WTC11 (cell line): ENCODE data around the gene CD276. TPM values are rescaled to one million over a fixed set of nuclear protein-coding genes. Genes with fewer than 3 reads are reported as not detected.

ENCODE experiments used
- ATAC-seq: fragments of 200-7000 bp; cut with Tn5 transposase; 2 replicates; pipeline ENCODE4 v1.10.0; 2021; ENCODE audit warnings: mild to moderate bottlenecking, moderate library complexity
- CTCF ChIA-PET: fragments of 300-600 bp; sonication (Branson Sonifier 250); formaldehyde crosslinking; loops from one replicate; lab custom pipeline; 2021; ENCODE audit warnings: antibody characterized with exemption; lab: Charles Lee
- POLR2A ChIA-PET: fragments of 350-600 bp; sonication (Branson Sonifier 250); formaldehyde crosslinking; loops from one replicate; lab custom pipeline; 2021; ENCODE audit warnings: antibody characterized with exemption; lab: Charles Lee
- DNase-seq: peaks from one replicate; pipeline ENCODE4 v3.0.0; 2021; ENCODE audit warnings: low spot score
- H3K27ac Mint-ChIP-seq: 2 replicates; pipeline ENCODE4 v1.8.0; 2021; ENCODE audit warnings: mixed read lengths
- H3K27me3 Mint-ChIP-seq: 2 replicates; pipeline ENCODE4 v1.8.0; 2021; ENCODE audit warnings: low read depth, mild to moderate bottlenecking, moderate library complexity, mixed read lengths
- H3K36me3 Mint-ChIP-seq: 2 replicates; pipeline ENCODE4 v1.8.0; 2021; ENCODE audit warnings: mixed read lengths
- H3K4me1 Mint-ChIP-seq: 2 replicates; pipeline ENCODE4 v1.8.0; 2022; ENCODE audit warnings: mixed read lengths
- H3K4me3 Mint-ChIP-seq: 2 replicates; pipeline ENCODE4 v1.8.0; 2021; ENCODE audit warnings: mild to moderate bottlenecking, moderate library complexity, mixed read lengths
- H3K9me3 Mint-ChIP-seq: 2 replicates; pipeline ENCODE4 v1.8.0; 2021; ENCODE audit warnings: mixed read lengths
- CREM ChIP-seq: sonication (generic); formaldehyde crosslinking; IDR thresholded peaks from 2 replicates; pipeline ENCODE4 v1.8.1; 2022; ENCODE audit warnings: mild to moderate bottlenecking, missing genetic modification reagents, moderate library complexity
- ETV6 ChIP-seq: sonication (generic); formaldehyde crosslinking; IDR thresholded peaks from 2 replicates; pipeline ENCODE4 v1.8.1; 2022; ENCODE audit warnings: mild to moderate bottlenecking, missing genetic modification reagents
- MAX ChIP-seq: sonication (generic); formaldehyde crosslinking; IDR thresholded peaks from 2 replicates; pipeline ENCODE4 v1.8.0; 2022; ENCODE audit warnings: mild to moderate bottlenecking, missing genetic modification reagents
- NFYB ChIP-seq: sonication (generic); formaldehyde crosslinking; conservative IDR thresholded peaks from 2 replicates; pipeline ENCODE4 v1.8.0; 2022; ENCODE audit warnings: low read depth, missing genetic modification reagents
- NR2C2 ChIP-seq: sonication (generic); formaldehyde crosslinking; IDR thresholded peaks from 2 replicates; pipeline ENCODE4 v1.8.0; 2022; ENCODE audit warnings: mild to moderate bottlenecking, missing genetic modification reagents
- TEAD1 ChIP-seq: sonication (generic); formaldehyde crosslinking; IDR thresholded peaks from 2 replicates; pipeline ENCODE4 v1.8.0; 2022; ENCODE audit warnings: mild to moderate bottlenecking, missing genetic modification reagents
- ZNF121 ChIP-seq: sonication (generic); formaldehyde crosslinking; IDR thresholded peaks from 2 replicates; pipeline ENCODE4 v1.8.0; 2023; ENCODE audit warnings: missing genetic modification reagents
- ZNF219 ChIP-seq: sonication (generic); formaldehyde crosslinking; IDR thresholded peaks from 2 replicates; pipeline ENCODE4 v1.8.0; 2023; ENCODE audit warnings: missing genetic modification reagents, mild to moderate bottlenecking, borderline replicate concordance
- ZNF263 ChIP-seq: sonication (generic); formaldehyde crosslinking; IDR thresholded peaks from 2 replicates; pipeline ENCODE4 v1.8.1; 2022; ENCODE audit warnings: low read depth, mild to moderate bottlenecking, moderate library complexity, missing genetic modification reagents
- ZNF281 ChIP-seq: sonication (generic); formaldehyde crosslinking; IDR thresholded peaks from 2 replicates; pipeline ENCODE4 v1.8.0; 2023; ENCODE audit warnings: mild to moderate bottlenecking, missing genetic modification reagents
- total RNA-seq: library from RNA; stranded (reverse); gene quantifications from 3 replicates; pipeline ENCODE4 v1.2.3, GENCODE V29; 2021
- TF ChIP-seq, protein P1 (sequence below): sonication (generic); formaldehyde crosslinking; IDR thresholded peaks from 2 replicates; pipeline ENCODE4 v1.8.1; 2023; ENCODE audit warnings: mild to moderate bottlenecking, missing genetic modification reagents, moderate library complexity
- TF ChIP-seq, protein P2 (sequence below): sonication (generic); formaldehyde crosslinking; IDR thresholded peaks from 2 replicates; pipeline ENCODE4 v1.8.0; 2022; ENCODE audit warnings: mild to moderate bottlenecking, missing genetic modification reagents
- TF ChIP-seq, protein P3 (sequence below): sonication (generic); formaldehyde crosslinking; IDR thresholded peaks from 2 replicates; pipeline ENCODE4 v1.8.1; 2022; ENCODE audit warnings: missing genetic modification reagents, borderline replicate concordance
- TF ChIP-seq, protein P4 (sequence below): sonication (generic); formaldehyde crosslinking; IDR thresholded peaks from 2 replicates; pipeline ENCODE4 v1.8.0; 2022; ENCODE audit warnings: missing genetic modification reagents
- TF ChIP-seq, protein P5 (sequence below): fragments of 250-450 bp; sonication (Bioruptor Pico); IDR thresholded peaks from 2 replicates; pipeline ENCODE4 v1.9.0; 2021; ENCODE audit warnings: moderate library complexity, mild to moderate bottlenecking, inconsistent platforms, borderline replicate concordance

CD276 gene
- total RNA-seq, 1 experiment from 2014 or later, result 153 TPM

- no peak overlapping the region for H3K27ac Mint-ChIP-seq
- CTCF ChIA-PET, result interaction anchor here (0.6 to 1.9 kb wide), 11 partner anchors 8 to 175 kb away, joined by 3 to 14 read pairs (median 7); no protein-coding TSS in a partner anchor
- peak; percentile 47 for DNase-seq
Observed at GRCh38 chr15:73752806-73753193, 68.6 kb downstream of the CD276 start.

DNA sequence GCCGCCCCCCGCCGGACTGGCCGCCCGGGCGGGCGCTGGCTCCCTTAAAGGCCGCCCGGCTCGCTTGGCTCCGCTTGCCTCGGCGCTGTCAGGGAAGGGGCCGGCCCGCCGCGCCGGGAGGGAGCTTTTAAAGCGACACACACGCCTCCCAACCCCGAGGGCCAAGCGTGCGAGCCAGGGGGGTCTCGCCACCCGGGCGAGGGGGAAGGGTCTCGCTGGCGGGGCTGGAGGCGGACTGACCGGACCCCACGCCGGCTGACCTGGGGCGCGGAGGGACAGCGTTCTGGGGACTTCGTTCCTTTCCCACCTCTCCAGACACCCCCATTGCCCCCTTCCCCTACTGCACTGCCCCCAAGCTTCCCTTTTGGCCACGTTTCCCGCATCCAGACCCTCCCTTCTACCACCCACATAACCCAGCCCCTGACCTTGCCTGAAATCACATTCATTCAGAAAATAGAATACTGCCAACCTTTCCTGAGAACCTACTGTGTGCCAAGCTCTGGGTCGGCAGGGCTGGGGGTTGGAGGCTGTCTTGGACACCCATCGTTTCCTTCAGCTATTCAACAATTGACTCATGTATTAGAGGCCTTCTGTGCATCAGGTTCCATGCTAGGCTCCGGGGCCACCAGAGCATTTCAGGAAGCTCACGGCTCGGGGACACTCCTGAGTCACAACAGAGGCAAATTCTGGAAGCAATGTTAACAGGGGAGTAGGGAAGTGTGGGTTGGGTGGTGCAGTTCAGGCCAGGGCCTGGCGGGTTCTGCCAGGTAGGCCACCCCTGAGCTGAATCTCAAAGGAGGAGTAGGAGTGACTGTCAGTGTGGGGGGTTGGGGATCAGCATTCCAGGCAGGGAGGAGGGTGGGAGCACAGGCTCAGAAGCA, 69.3 kb downstream of the CD276 start, which contains the start of gene INSYN1:
Gene INSYN1 (minus strand): TSS at position 102 of the 881 bp plus-strand sequence. CDS start 2,221 bp downstream, outside the sequence.
- Mint-ChIP-seq H3K4me1 (peaks cover 27% of the 10 kb centered on the region), H3K27ac (no peak within 1 kb of the TSS), H3K4me3 (peak within 1 kb of the TSS; percentile 69), H3K36me3 (no peaks in the 10 kb centered on the region), H3K27me3 (peaks cover 26% of the 10 kb centered on the region), H3K9me3 (no peaks in the 10 kb centered on the region)
- 0 out of 2 replicates have a peak, but pooled peaks have one; percentile 12 for TF ChIP-seq MAX (CRISPR knock-in tag)
- TF ChIP-seq, protein P1, sequence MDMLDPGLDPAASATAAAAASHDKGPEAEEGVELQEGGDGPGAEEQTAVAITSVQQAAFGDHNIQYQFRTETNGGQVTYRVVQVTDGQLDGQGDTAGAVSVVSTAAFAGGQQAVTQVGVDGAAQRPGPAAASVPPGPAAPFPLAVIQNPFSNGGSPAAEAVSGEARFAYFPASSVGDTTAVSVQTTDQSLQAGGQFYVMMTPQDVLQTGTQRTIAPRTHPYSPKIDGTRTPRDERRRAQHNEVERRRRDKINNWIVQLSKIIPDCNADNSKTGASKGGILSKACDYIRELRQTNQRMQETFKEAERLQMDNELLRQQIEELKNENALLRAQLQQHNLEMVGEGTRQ (CRISPR knock-in tag), result no peak
- TF ChIP-seq ZNF281, result 0 out of 2 replicates have a peak, but pooled peaks have one; percentile 51
- TF ChIP-seq ETV6 (CRISPR knock-in tag), result 0 out of 2 replicates have a peak, but pooled peaks have one; percentile 39
- TF ChIP-seq NFYB (CRISPR knock-in tag), result no peak
- TF ChIP-seq TEAD1, result no peak
- TF ChIP-seq, protein P2, sequence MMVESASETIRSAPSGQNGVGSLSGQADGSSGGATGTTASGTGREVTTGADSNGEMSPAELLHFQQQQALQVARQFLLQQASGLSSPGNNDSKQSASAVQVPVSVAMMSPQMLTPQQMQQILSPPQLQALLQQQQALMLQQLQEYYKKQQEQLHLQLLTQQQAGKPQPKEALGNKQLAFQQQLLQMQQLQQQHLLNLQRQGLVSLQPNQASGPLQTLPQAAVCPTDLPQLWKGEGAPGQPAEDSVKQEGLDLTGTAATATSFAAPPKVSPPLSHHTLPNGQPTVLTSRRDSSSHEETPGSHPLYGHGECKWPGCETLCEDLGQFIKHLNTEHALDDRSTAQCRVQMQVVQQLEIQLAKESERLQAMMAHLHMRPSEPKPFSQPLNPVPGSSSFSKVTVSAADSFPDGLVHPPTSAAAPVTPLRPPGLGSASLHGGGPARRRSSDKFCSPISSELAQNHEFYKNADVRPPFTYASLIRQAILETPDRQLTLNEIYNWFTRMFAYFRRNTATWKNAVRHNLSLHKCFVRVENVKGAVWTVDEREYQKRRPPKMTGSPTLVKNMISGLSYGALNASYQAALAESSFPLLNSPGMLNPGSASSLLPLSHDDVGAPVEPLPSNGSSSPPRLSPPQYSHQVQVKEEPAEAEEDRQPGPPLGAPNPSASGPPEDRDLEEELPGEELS (CRISPR knock-in tag), result no peak
- TF ChIP-seq, protein P3, sequence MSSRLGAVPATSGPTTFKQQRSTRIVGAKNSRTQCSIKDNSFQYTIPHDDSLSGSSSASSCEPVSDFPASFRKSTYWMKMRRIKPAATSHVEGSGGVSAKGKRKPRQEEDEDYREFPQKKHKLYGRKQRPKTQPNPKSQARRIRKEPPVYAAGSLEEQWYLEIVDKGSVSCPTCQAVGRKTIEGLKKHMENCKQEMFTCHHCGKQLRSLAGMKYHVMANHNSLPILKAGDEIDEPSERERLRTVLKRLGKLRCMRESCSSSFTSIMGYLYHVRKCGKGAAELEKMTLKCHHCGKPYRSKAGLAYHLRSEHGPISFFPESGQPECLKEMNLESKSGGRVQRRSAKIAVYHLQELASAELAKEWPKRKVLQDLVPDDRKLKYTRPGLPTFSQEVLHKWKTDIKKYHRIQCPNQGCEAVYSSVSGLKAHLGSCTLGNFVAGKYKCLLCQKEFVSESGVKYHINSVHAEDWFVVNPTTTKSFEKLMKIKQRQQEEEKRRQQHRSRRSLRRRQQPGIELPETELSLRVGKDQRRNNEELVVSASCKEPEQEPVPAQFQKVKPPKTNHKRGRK (CRISPR knock-in tag), result no peak
- no peak for TF ChIP-seq CREM (CRISPR knock-in tag)
- TF ChIP-seq ZNF121 (CRISPR knock-in tag), result peak; percentile 92; the same call in 1 of the 2 replicates
- TF ChIP-seq, protein P4, sequence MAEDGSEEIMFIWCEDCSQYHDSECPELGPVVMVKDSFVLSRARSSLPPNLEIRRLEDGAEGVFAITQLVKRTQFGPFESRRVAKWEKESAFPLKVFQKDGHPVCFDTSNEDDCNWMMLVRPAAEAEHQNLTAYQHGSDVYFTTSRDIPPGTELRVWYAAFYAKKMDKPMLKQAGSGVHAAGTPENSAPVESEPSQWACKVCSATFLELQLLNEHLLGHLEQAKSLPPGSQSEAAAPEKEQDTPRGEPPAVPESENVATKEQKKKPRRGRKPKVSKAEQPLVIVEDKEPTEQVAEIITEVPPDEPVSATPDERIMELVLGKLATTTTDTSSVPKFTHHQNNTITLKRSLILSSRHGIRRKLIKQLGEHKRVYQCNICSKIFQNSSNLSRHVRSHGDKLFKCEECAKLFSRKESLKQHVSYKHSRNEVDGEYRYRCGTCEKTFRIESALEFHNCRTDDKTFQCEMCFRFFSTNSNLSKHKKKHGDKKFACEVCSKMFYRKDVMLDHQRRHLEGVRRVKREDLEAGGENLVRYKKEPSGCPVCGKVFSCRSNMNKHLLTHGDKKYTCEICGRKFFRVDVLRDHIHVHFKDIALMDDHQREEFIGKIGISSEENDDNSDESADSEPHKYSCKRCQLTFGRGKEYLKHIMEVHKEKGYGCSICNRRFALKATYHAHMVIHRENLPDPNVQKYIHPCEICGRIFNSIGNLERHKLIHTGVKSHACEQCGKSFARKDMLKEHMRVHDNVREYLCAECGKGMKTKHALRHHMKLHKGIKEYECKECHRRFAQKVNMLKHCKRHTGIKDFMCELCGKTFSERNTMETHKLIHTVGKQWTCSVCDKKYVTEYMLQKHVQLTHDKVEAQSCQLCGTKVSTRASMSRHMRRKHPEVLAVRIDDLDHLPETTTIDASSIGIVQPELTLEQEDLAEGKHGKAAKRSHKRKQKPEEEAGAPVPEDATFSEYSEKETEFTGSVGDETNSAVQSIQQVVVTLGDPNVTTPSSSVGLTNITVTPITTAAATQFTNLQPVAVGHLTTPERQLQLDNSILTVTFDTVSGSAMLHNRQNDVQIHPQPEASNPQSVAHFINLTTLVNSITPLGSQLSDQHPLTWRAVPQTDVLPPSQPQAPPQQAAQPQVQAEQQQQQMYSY (CRISPR knock-in tag), result no peak
- peak; percentile 97 for TF ChIP-seq ZNF263 (CRISPR knock-in tag)
- peak; percentile 68 for ATAC-seq
- DNase-seq, result peak; percentile 42
- ChIA-PET POLR2A (interaction anchor here (0.7 to 1.7 kb wide), 5 partner anchors 8 to 136 kb away, joined by 4 to 6 read pairs (median 5); no protein-coding TSS in a partner anchor), CTCF (interaction anchor here (0.6 to 2.2 kb wide), 22 partner anchors 8 to 174 kb away, joined by 3 to 14 read pairs (median 4); no protein-coding TSS in a partner anchor)

More at GRCh38 chr15:73752806-73753193, 68.6 kb downstream of the CD276 start:
- H3K36me3 Mint-ChIP-seq, result no peaks in the 10 kb centered on the region
- ATAC-seq, result peak; percentile 54
- POLR2A ChIA-PET, result interaction anchor here (1.4 to 1.7 kb wide), 2 partner anchors 8 to 34 kb away, joined by 6 read pairs; no protein-coding TSS in a partner anchor
- no peak for TF ChIP-seq NR2C2 (CRISPR knock-in tag)
- TF ChIP-seq ZNF263 (CRISPR knock-in tag), result no peak
- TF ChIP-seq ZNF219, result no peak
- TF ChIP-seq, protein P5, sequence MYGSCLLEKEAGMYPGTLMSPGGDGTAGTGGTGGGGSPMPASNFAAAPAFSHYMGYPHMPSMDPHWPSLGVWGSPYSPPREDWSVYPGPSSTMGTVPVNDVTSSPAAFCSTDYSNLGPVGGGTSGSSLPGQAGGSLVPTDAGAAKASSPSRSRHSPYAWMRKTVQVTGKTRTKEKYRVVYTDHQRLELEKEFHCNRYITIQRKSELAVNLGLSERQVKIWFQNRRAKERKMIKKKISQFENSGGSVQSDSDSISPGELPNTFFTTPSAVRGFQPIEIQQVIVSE (CRISPR knock-in tag), result no peak
- H3K4me3 Mint-ChIP-seq, result no peak overlapping the region
- peaks cover 34% of the 10 kb centered on the region for H3K4me1 Mint-ChIP-seq
- H3K27me3 Mint-ChIP-seq, result peaks cover 26% of the 10 kb centered on the region
- H3K9me3 Mint-ChIP-seq, result no peaks in the 10 kb centered on the region
